Amniotic stem cell (primary cell): ENCODE results near the gene SAMD10.
"Not testable (repeated sequence)": the region's sequence is repeated elsewhere in the genome, so short reads cannot be mapped to it uniquely, and the experiment has no call there.

Source experiments
- DNase-seq: peaks from one replicate; lab custom pipeline; 2025; lab: John Stamatoyannopoulos, UW

Gene SAMD10

GRCh38 chr20:63968928-63969760, 10.3 kb downstream of the SAMD10 start:
- no peak for DNase-seq

- no peak for DNase-seq
These were observed 11.1 kb downstream of the SAMD10 start for GRCh38 chr20:63968136-63968927.

GRCh38 chr20:63967330-63968135, 11.9 kb downstream of the SAMD10 start:
- no peak for DNase-seq

- no peak for DNase-seq
These were observed 12.5 kb downstream of the SAMD10 start for GRCh38 chr20:63966944-63967322.

- no peak for DNase-seq
These were observed 13.1 kb downstream of the SAMD10 start for GRCh38 chr20:63966172-63966943.

- no peak for DNase-seq
These were observed 15.0 kb downstream of the SAMD10 start for GRCh38 chr20:63964412-63964811.

GRCh38 chr20:63963784-63964301, 15.6 kb downstream of the SAMD10 start:
- DNase-seq: no peak

GRCh38 chr20:63963348-63963741, 16.1 kb downstream of the SAMD10 start:
- DNase-seq: no peak

- no peak for DNase-seq
These were observed 16.8 kb downstream of the SAMD10 start for GRCh38 chr20:63962426-63963347.

GRCh38 chr20:63961664-63962425, 17.6 kb downstream of the SAMD10 start:
- no peak for DNase-seq

- not testable (repeated sequence) for DNase-seq
These were observed 18.5 kb downstream of the SAMD10 start for GRCh38 chr20:63960654-63961621.

- no peak for DNase-seq
These were observed 19.8 kb downstream of the SAMD10 start for GRCh38 chr20:63959699-63960075.

- no peak for DNase-seq
These were observed 20.3 kb downstream of the SAMD10 start for GRCh38 chr20:63958964-63959698.

- no peak for DNase-seq
These were observed 21.0 kb downstream of the SAMD10 start for GRCh38 chr20:63958471-63958870.

- no peak for DNase-seq
These were observed 21.6 kb downstream of the SAMD10 start for GRCh38 chr20:63957690-63958441.

- no peak for DNase-seq
These were observed 22.3 kb downstream of the SAMD10 start for GRCh38 chr20:63957004-63957689.
